ENCODE measurements around the gene STARD3NL.
"Not testable (repeated sequence)": the region's sequence is repeated elsewhere in the genome, so short reads cannot be mapped to it uniquely, and the experiment has no call there.

Gene STARD3NL, protein sequence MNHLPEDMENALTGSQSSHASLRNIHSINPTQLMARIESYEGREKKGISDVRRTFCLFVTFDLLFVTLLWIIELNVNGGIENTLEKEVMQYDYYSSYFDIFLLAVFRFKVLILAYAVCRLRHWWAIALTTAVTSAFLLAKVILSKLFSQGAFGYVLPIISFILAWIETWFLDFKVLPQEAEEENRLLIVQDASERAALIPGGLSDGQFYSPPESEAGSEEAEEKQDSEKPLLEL

DNA sequence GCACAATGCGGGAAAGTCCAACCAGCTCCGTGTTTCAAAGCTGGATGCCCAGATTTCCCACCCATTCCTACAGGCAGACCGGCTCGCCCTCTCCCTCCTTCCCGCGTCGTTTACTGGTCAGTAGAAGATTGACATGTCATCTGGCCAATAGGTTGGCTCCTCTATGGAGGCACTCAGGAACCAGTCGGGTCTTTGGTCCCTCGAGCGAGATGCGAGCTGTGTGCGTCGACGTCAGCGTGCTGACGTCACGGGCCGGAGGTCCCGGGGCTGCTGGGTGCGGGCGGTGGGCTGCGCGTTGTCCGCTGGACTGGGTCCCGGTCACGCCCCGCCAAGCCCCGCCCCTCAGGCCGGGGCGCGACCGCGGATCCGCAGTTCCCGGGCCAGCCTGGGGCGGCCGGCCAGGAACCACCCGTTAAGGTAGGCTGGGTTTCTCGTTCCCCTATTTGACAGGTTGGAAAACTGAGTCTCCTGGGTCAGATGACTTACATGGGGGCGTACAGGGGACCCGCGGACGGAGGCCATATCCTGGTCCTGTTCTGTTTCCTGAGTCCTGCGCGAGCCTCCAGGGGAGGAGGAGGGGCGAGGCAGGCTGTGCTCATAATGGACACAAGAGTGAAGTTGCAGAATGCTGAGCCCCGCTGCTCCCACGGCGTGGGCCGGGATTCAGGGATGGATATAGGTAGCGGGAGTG lies at the start of gene STARD3NL:
Gene STARD3NL (plus strand): TSS at position 242 of the 691 bp plus-strand sequence. CDS start 29,260 bp downstream, outside the sequence.
- peak; percentile 63 for DNase-seq (ENCODE audit: low read depth)

DNA sequence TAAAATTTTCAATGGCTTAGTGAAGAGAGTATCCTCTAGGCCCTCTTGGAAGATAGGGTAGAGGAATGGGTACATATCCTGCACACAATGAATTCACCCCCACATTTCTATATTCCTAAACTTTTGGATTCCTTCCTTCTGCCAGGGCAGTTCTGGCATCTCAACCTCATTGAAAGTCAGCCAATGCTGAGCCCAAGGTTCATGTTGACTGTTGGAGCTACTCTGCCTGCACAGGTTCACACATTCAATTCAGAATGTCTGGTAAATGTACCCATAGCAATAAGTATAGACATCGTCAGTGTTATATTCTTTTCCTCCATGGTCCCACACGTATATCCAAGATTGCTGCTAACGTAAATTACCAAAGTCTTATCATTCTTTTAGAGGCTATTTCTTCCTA lies 48.9 kb upstream of the STARD3NL start:
- DNase-seq (ENCODE audit: low read depth): no peak

DNA sequence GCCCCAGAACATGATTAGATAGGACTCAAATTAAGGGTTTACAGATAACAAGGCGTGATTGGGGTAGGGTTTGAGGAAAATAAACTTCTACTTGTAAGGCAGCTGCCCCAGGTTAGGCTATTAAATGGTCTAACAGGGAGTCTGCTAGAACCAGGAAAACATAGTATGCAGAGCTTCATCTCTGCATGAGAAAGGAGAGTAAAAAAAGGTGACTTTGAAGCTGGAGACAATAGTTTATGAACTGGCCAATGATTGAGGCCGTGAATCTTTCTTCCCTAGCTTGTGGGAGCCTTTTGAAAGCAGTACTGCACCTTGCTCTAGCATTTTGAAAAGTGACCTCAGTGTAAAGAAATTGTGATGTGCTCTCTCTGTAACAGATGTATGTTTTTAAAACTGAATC lies 48.5 kb upstream of the STARD3NL start:
- DNase-seq (ENCODE audit: low read depth): no peak

DNA sequence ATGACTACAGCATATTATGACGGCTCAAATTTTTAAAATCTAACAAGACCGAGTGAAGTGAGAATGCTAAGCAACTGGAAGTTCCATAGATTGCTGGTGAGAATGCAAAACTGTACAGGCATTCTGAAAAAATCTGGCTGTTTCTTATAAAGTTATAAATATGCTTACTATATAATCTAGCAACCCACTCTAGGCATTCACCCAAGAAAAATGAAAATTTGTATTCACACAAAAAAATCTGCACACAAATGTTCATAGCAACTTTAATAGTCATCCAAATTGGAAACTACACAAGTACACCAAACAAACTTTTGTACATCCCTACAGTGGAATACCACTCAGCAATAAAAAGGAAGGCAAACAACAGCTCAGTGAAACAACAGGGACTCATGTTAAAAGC lies 39.9 kb upstream of the STARD3NL start:
- DNase-seq (ENCODE audit: low read depth): no peak

DNA sequence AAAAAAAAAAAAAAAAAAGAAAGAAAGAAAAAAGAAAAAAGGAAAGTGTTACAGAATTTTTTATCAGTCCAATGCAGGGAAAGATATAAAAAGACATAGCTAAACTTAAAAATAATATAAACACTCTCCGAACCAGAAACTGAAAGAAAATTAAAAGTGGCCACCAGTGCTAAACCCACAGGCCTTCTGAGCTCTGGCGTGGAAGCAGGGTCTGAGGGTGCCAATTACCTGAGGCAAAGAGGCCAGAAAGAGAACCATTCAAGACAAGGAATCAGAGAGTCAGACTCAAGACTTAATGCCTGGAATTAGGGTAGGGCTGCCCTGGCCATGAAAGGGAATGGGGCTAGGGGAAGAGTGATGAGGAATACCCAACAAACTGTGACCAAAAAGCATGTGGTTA lies 36.9 kb upstream of the STARD3NL start:
- DNase-seq (ENCODE audit: low read depth): no peak

DNA sequence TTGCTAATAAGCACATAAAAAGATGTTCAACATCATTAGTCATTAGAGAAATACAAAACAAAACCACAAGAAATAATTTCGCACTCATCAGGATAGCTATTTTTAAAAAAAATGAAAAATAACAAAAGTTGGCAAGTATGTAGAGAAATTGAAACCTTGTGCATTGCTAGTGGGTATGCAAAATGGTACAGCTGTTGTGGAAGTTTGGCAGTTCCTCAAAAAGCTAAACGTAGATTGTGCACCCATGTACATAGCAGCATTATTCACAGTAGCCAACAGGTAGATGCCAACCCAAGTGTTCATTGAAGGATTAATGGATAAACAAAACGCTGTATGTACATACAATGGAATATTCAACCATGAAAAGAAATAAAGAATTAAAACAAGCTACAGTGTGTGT lies 35.3 kb upstream of the STARD3NL start:
- DNase-seq (ENCODE audit: low read depth): no peak

DNA sequence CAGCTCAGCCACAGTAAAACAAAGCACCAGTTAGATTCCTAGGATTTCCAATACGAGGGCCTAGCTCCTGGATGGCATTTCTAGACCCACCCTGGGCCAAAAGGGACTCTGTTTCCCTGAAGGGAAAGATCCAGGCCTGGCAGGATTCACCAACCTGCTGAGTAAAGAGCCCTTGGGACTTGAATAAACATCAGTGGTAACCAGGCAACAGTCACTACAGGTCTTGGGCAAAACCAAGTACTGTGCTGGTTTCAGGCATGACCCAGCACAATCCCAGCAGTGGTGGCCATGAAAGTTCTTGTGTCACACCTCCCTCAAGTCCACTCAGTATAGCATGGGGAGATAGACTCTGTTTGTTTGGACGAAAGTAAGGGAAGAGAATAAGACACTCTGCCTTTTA lies 31.0 kb upstream of the STARD3NL start:
- no peak for DNase-seq (ENCODE audit: low read depth)

DNA sequence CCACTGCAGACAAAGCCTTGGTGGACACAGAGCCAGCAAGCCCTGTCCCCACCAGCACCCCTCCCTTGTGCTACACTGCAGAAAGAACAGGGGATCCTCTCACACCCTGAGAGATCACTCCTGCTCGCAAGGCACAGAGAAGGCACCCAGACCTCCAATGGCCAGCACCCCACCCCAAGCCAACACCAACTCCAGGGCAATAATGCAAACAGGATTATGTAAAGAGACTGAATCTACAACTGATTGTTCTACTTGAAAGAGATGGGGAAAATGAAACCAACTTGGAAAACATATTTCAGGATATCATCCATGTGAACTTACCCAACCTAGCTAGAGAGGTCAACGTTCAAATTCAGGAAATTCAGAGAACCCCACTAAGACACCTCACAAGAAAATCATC lies 26.5 kb upstream of the STARD3NL start:
- DNase-seq (ENCODE audit: low read depth): no peak

DNA sequence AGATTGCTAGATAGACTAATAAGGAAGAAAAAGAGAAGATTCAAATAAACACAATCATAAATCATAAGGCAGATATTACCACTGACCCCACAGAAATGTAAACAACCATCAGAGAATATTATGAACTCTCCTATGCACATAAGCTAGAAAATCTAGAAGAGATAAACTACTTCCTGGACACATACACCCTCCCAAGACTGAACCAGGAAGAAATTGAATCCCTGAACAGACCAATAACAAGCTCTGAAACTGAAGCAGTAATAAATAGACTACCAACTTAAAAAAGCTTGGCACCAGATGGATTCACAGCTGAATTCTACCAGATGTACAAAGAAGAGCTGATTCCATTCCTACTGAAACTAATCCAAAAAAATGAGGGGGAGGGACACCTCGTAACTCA lies 24.5 kb upstream of the STARD3NL start:
- DNase-seq (ENCODE audit: low read depth): no peak

DNA sequence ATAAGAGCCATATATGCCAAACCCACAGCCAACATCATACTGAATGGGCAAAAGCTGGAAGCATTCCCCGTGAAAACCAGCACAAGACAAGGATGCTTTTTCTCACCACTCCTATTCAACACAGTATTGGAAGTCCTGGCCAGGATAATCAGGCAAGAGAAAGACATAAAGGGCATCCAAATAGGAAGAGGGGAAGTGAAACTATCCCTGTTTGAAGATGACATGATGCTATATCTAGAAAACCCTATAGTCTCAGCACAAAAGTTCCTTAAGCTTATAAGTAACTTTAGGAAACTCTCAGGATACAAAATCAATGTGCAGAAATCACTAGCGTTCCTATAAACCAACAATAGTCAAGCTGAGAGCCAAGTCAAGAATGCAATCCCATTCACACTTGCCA lies 23.8 kb upstream of the STARD3NL start:
- no peak for DNase-seq (ENCODE audit: low read depth)

DNA sequence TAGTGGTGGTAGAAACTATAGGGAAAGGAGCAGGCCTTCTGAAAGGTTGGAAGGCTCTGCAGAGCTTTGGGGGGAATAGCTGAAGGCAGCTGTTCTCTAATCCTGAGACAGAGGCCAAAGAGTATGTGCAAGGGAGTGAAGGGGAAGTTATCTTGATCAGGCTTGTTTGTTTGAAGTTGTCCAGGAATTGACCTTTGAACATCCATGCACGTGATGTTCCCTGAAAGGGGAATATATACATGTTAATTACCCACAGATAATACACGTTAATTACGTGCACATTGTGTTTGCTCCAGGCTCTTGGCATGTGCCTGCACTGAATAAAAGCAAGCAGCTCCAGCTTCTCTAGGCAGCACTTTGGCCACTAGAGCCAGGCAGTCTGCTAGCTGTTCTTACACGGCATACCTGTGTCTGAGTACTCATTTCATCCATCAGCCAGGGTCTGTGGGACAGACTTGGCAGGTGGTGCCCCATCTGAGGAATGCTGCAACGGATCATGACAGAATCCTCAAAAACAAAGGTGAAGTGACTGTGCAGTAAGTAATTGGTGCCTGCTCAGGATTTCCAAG lies 18.0 kb upstream of the STARD3NL start:
- no peak for DNase-seq (ENCODE audit: low read depth)

DNA sequence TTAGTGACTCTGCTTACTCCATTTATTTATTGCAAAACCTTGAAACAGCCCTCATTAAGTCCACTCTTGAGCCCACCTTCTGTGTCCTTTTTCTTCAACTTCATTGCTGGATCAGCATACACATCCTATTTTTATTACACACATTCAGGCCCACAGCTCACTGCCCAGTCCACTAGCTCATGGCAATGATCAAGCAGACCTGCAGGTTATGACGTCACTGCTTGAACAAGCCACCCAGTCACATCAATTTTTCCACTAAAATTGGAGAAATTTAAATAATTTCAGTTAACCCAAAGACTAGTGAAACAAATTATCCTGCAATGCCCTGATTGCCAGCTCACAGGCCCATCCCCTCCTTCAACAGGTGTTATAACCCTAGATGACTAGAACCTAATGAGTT lies 16.0 kb upstream of the STARD3NL start:
- DNase-seq (ENCODE audit: low read depth): no peak

DNA sequence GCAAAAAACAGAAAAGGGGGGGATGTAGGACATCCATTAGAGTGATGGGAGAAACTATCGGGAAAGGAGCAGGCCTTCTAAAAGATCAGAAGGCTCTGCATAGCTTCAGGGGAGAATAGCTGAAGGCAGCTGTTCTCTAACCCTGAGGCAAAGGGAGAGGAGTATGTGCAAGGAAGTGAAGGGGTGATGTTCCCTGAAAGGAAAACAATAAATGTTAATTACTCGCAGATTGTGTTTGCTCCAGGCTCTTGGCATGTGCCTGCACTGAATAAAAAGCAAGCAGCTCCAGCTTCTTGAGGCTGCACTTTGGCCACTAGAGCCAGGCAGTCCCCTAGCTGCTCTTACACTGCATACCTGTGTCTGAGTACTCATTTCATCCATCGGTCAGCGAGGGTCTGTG lies 14.4 kb upstream of the STARD3NL start:
- DNase-seq (ENCODE audit: low read depth): no peak

DNA sequence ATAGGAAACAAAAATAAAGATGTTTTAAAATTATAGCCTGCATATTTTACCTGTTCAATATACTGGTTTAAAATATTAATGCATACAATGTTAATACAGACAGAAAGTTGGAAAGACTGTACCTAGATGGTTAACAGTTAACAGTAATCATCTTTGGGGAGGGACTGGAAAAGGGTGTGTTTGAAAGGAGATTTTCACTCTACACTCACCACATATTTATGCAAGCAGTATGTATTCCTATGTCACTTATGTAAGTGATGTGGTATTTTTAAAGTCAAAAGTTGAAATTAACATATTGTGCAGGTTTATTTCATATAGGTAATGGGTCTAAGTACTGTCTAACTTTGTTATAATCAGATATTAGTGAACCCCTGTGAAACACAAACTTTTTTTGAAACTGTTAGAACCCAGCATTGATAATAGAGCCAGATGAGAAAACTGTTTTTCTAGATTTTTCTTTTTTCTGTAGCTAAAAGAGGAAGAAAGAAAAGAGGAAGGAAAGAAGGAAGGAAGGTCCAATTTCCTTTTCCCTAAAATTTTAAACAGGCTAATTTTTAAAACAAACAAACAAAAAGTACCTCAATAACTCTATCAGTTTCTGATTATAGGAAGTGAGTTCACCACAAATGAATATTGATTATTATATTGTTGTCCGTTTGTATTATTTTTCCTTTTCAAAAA lies 9.0 kb upstream of the STARD3NL start:
- no peak for DNase-seq (ENCODE audit: low read depth)

DNA sequence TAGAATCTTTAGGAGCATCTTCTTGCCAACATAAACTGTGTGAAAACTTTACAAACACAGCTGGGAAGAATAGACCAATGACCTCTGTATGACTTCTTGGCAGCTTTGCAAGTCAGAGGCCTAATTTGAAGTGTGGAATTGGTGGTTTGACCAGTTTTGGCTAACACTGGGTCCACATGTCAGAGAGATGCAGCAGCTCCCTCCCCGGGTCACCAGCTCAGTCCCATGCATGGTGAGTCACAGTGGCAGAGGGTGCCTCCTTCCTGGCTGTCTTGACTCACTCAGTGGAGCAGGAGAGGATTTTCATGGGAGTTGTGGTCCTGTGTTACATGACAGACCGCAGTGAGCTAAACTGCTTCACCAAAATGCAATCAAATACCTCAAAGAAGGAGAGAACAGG lies 8.2 kb upstream of the STARD3NL start:
- no peak for DNase-seq (ENCODE audit: low read depth)

DNA sequence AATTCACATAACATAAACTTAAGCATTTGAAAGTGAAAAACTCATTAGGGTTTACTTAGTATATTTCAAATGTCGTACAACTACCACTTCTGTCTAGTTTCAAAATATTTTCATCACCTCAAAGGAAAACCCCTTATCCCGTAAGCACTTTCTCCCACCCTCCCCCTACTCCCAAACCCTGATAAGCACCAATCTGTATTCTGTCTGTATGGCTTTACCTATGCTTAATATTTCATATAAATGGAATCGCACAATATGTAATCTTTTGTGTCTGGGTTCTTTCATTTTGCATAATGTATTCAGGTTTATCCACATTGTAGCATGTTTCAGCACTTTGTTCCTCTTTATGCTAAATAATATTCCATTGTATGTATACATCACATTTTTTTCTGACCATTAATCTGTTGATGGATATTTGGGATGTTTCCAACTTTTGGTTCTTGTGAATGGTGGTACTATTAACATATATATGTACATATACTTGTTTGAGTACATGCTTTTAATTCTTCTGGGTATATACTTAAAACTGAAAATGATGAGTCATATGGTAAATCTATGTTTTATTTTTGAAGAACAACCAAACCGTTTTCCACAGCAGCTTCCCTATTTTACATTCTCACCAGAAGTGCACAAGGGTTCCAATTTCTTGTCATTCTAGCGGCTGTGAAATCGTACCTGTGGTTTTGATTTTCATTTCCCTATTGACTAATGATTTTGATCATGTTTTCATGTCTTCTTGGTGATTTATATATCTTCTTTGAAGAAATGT lies 6.2 kb upstream of the STARD3NL start:
- DNase-seq (ENCODE audit: low read depth): no peak

DNA sequence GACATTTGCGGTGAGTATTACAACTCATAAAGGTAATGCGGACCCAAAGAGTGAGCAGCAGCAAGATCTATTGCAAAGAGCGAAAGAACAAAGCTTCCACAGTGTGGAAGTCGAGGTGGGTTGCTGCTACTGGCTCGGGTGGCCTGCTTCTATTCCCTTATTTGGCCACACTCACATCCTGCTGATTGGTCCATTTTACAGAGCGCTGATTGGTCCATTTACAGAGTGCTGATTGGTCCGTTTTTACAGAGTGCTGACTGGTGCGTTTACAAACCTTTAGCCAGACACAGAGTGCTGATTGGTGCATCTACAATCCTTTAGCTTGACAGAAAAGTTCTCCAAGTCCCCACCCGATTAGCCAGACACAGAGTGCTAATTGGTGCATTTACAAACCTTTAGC lies 2.5 kb upstream of the STARD3NL start:
- DNase-seq (ENCODE audit: low read depth): not testable (repeated sequence)

DNA sequence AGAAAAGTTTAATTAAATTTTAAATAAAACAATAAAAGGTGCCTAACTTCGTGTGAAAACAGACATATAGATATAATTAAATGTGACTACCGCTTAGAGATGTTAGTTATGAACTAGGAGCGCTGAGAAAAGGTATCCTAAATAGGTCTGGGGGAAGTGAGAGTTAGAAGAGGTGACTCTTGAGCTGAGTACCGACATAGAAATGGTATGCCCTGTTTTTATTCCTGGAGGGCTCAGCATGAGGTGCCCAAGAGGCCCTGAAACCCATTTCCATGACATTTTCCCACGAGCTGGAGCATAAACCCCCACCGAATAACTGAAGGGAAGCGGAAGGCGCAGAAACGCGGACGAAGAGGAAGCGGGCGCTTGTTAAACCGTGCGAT lies 433 bp upstream of the STARD3NL start:
- no peak for DNase-seq (ENCODE audit: low read depth)

DNA sequence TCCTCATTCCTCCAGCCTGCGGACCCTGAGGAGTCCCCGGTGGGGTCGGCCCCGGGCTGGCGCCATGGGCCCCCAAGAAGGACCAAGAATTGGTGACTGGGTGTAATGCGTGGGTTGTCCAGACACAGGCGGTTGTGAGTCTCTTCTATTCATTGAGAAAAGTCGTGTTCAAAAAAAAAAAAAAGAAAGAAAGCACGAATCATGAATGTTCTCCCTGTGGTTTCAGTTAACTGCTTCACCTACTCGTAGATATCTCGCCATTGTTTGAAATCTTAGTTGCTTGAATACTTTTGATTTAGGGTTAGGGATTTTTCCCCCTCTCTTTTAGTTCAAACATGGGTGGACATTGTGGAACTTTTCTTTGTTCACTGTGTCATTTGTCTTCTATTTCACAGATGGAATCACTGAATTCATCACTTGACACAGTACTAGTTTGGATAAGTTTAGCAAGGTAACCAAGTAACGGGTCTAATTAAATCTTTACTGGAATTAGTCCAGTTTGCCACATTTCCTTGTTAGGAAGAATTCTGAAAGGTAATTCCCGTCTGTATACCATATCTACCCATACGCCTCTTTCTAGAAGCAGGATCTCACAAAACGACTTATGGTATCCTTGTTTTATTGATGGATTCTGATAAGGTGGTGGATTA lies 775 bp downstream of the STARD3NL start:
- no peak for DNase-seq (ENCODE audit: low read depth)

DNA sequence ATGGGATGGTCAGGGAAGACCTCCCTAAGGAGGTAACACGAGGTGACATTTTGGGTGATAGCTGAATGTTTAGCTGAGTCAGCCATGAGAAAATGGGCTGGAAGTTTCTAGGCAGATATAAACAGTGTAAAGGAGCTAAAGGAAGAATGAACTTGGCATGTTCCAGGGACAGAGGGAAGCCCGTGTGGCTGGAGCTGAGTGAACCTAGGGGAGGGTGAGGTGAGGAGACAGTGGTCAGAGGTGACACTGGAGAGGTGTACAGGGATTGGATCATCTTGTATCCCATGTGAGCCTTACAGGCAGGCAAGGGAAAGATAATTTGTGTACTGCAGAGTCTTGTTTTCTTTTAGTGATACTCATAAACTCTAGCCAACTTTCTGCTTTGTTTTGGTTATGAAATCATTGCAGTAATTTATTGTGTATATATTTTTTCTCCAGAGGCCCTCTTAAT lies 1.8 kb downstream of the STARD3NL start:
- DNase-seq (ENCODE audit: low read depth): no peak

DNA sequence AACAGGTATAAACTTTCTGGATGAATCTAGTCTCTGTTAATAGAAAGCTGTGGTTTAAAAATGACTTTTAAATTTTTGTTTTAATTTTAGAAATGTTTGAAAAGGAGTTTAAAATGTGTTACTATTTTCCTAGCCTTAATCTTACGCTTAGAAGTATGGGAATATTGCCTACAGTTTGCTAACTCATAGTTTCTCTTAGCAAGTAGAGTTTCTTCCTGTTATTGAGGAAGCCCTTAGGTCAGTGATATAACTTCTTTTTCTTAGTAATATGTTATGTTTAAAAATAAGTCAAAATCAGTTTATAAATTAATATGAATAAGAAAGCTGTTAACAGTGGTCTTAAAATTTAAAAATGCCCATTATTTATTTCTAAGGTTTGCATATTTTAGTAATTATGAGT lies 3.1 kb downstream of the STARD3NL start:
- DNase-seq (ENCODE audit: low read depth): no peak

DNA sequence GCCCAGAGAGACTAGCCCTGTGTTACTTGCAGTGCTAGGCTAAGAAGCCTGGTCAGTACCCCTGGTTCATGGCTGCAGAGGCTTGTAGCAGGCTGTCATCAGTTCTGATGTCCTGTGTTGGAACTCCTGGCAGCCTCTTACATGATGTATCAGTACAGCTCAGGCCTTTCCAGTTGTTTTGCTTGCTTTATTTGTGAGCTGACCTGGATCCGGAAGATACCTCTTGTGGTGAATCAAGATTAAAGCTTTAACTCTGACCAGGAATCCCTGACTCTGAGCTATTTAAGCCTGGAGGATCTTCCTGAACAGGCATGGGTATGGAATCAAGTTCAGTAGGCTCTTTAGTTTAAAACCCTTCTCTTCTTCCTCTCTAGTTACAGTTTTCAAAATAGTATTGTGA lies 4.4 kb downstream of the STARD3NL start:
- DNase-seq (ENCODE audit: low read depth): no peak

All from stimulated activated CD8-positive, alpha-beta memory T cell treated with anti-CD3 and anti-CD28 coated beads, Interleukin-15, amount 100 ng/mL, for 24 hours (primary cell).